Adipocyte (in vitro differentiated cells): ENCODE measurements around the gene KCNJ16.

ENCODE experiments used
- DNase-seq: peaks from one replicate; pipeline ENCODE4 v3.0.0-alpha.2; 2015; ENCODE audit warnings: low read depth
- H3K27me3 ChIP-seq: replicated peaks from 2 replicates; pipeline ENCODE4 v1.7.0; 2013; ENCODE audit warnings: mild to moderate bottlenecking, low read length, moderate library complexity; ENCODE audit not compliant: control insufficient read depth, insufficient read depth
- H3K36me3 ChIP-seq: 2 replicates; pipeline ENCODE4 v1.7.0; 2013; ENCODE audit warnings: low read length, mild to moderate bottlenecking, moderate library complexity; ENCODE audit not compliant: control insufficient read depth, insufficient read depth, severe bottlenecking
- H3K4me1 ChIP-seq: 2 replicates; pipeline ENCODE4 v1.7.0; 2013; ENCODE audit warnings: mild to moderate bottlenecking, low read length, moderate library complexity; ENCODE audit not compliant: control insufficient read depth, insufficient read depth
- H3K4me3 ChIP-seq: 2 replicates; pipeline ENCODE4 v1.7.0; 2013; ENCODE audit warnings: mild to moderate bottlenecking, low read length, moderate library complexity
- H3K9ac ChIP-seq: 2 replicates; pipeline ENCODE4 v1.7.0; 2013; ENCODE audit warnings: mild to moderate bottlenecking, low read length, moderate library complexity
- H3K9me3 ChIP-seq: 2 replicates; pipeline ENCODE4 v1.7.0; 2013; ENCODE audit warnings: mild to moderate bottlenecking, low read length, moderate library complexity; ENCODE audit not compliant: control insufficient read depth

The KCNJ16 gene

GRCh38 chr17:70159980-70160379, 85.0 kb downstream of the KCNJ16 start:
- Histone ChIP-seq H3K4me3 (no peak overlapping the region), H3K4me1 (no peaks in the 10 kb centered on the region), H3K27me3 (no peaks in the 10 kb centered on the region), H3K9ac (no peak overlapping the region), H3K9me3 (no peaks in the 10 kb centered on the region), H3K36me3 (no peaks in the 10 kb centered on the region)
- no peak for DNase-seq

- no peak for DNase-seq
- H3K9ac ChIP-seq, result no peak overlapping the region
- no peaks in the 10 kb centered on the region for H3K27me3 ChIP-seq
- H3K4me3 ChIP-seq, result no peak overlapping the region
- no peaks in the 10 kb centered on the region for H3K4me1 ChIP-seq
- H3K9me3 ChIP-seq, result no peaks in the 10 kb centered on the region
- H3K36me3 ChIP-seq, result no peaks in the 10 kb centered on the region
These were observed 86.5 kb downstream of the KCNJ16 start for GRCh38 chr17:70161519-70161918.

GRCh38 chr17:70165383-70165782, 90.4 kb downstream of the KCNJ16 start:
- no peak for DNase-seq
- Histone ChIP-seq H3K4me3 (no peak overlapping the region), H3K4me1 (peaks cover 11% of the 10 kb centered on the region), H3K9me3 (no peaks in the 10 kb centered on the region), H3K9ac (no peak overlapping the region), H3K27me3 (no peaks in the 10 kb centered on the region), H3K36me3 (no peaks in the 10 kb centered on the region)

GRCh38 chr17:70166615-70167014, 91.6 kb downstream of the KCNJ16 start:
- Histone ChIP-seq H3K4me1 (peaks cover 16% of the 10 kb centered on the region), H3K9ac (no peak overlapping the region), H3K9me3 (no peaks in the 10 kb centered on the region), H3K4me3 (no peak overlapping the region), H3K27me3 (no peaks in the 10 kb centered on the region), H3K36me3 (no peaks in the 10 kb centered on the region)
- DNase-seq, result no peak

- Histone ChIP-seq H3K36me3 (no peaks in the 10 kb centered on the region), H3K9me3 (no peaks in the 10 kb centered on the region), H3K4me1 (peaks cover 26% of the 10 kb centered on the region), H3K9ac (peak overlapping the region; percentile 79), H3K27me3 (no peaks in the 10 kb centered on the region), H3K4me3 (peak overlapping the region; percentile 87)
- DNase-seq, result peak; percentile 60
These were observed 93.3 kb downstream of the KCNJ16 start for GRCh38 chr17:70168044-70168976.

- Histone ChIP-seq H3K36me3 (no peaks in the 10 kb centered on the region), H3K27me3 (no peaks in the 10 kb centered on the region), H3K9me3 (no peaks in the 10 kb centered on the region), H3K4me1 (peaks cover 27% of the 10 kb centered on the region), H3K9ac (peak within 1 kb of the TSS; percentile 79), H3K4me3 (peak within 1 kb of the TSS; percentile 87)
- DNase-seq, result peak; percentile 86
These were observed 94.1 kb downstream of the KCNJ16 start, which contains the start of gene KCNJ2 for GRCh38 chr17:70168977-70169708. Gene KCNJ2, plus strand, starts transcription at chr17:70169532. Its CDS starts 5,508 bp downstream, at chr17:70175040.

GRCh38 chr17:70169709-70170597, 94.9 kb downstream of the KCNJ16 start:
- H3K4me1 ChIP-seq, result peaks cover 27% of the 10 kb centered on the region
- DNase-seq, result peak; percentile 64
- no peaks in the 10 kb centered on the region for H3K9me3 ChIP-seq
- H3K36me3 ChIP-seq, result no peaks in the 10 kb centered on the region
- peak overlapping the region; percentile 87 for H3K4me3 ChIP-seq
- H3K9ac ChIP-seq, result peak overlapping the region; percentile 78
- H3K27me3 ChIP-seq, result no peaks in the 10 kb centered on the region

- Histone ChIP-seq H3K27me3 (no peaks in the 10 kb centered on the region), H3K4me3 (no peak overlapping the region), H3K4me1 (peaks cover 27% of the 10 kb centered on the region), H3K36me3 (peaks cover 11% of the 10 kb centered on the region), H3K9ac (no peak overlapping the region), H3K9me3 (no peaks in the 10 kb centered on the region)
- DNase-seq, result no peak
These were observed 96.1 kb downstream of the KCNJ16 start for GRCh38 chr17:70171159-70171558.

GRCh38 chr17:70172449-70172848, 97.4 kb downstream of the KCNJ16 start:
- H3K27me3 ChIP-seq, result no peaks in the 10 kb centered on the region
- DNase-seq, result peak; percentile 5
- H3K4me1 ChIP-seq, result peaks cover 27% of the 10 kb centered on the region
- H3K9ac ChIP-seq, result no peak overlapping the region
- H3K36me3 ChIP-seq, result peaks cover 14% of the 10 kb centered on the region
- H3K9me3 ChIP-seq, result no peaks in the 10 kb centered on the region
- no peak overlapping the region for H3K4me3 ChIP-seq

- Histone ChIP-seq H3K9me3 (no peaks in the 10 kb centered on the region), H3K4me3 (no peak overlapping the region), H3K4me1 (peaks cover 25% of the 10 kb centered on the region), H3K9ac (no peak overlapping the region), H3K27me3 (no peaks in the 10 kb centered on the region), H3K36me3 (peaks cover 14% of the 10 kb centered on the region)
- DNase-seq, result peak; percentile 7
These were observed 97.9 kb downstream of the KCNJ16 start for GRCh38 chr17:70172923-70173322.
